GM12878 (cell line): ENCODE data around the gene RALGAPB. TPM values are rescaled to one million over a fixed set of nuclear protein-coding genes. Genes with fewer than 3 reads are reported as not detected.

Source experiments
- ATAC-seq: fragments of 200-7000 bp; cut with Tn5 transposase; 3 replicates; pipeline ENCODE4 v1.9.1; 2020; ENCODE audit warnings: mild to moderate bottlenecking, moderate library complexity
- BruUV-seq: library from RNA; stranded (reverse); fragments of 400-500 nt; replicated peaks from 2 replicates; lab custom pipeline; 2021; lab: Mats Ljungman, UMichigan
- CTCF ChIA-PET: fragments of 300-600 bp; sonication (Branson Sonifier 250); formaldehyde crosslinking; extraction: SDS; loops from one replicate; lab custom pipeline; 2021; ENCODE audit warnings: inconsistent platforms; lab: Yijun Ruan, JAX
- POLR2A ChIA-PET: fragments of 350-600 bp; formaldehyde crosslinking; extraction: SDS; loops from one replicate; lab custom pipeline; 2021; ENCODE audit warnings: inconsistent platforms; lab: Charles Lee
- RAD21 ChIA-PET: fragments of 300-600 bp; sonication (Branson Sonifier 250); formaldehyde crosslinking; loops from one replicate; lab custom pipeline; 2023; ENCODE audit warnings: antibody characterized with exemption; ENCODE audit not compliant: unreplicated experiment; lab: Charles Lee
- SMC1A ChIA-PET: fragments of 300-600 bp; sonication (Branson Sonifier 250); formaldehyde crosslinking; loops from one replicate; lab custom pipeline; 2023; ENCODE audit not compliant: unreplicated experiment, uncharacterized antibody; lab: Charles Lee
- DNase-seq: peaks from one replicate; pipeline ENCODE4 v3.0.0-alpha.2; 2011; ENCODE audit warnings: low read depth, low spot score
- FAIRE-seq: peaks from 3 replicates; lab custom pipeline; 2011; peaks lifted over from hg19 to GRCh38; lab: Jason Lieb, UNC
- H2AFZ ChIP-seq: 2 replicates; pipeline ENCODE4 v1.6.0; 2011; ENCODE audit warnings: low read depth, low read length, control low read depth; ENCODE audit not compliant: control insufficient read depth
- H3K27ac ChIP-seq: 2 replicates; pipeline ENCODE4 v1.5.1; 2011; ENCODE audit warnings: control low read depth; ENCODE audit not compliant: control insufficient read depth, insufficient read depth
- H3K27me3 ChIP-seq, 2 experiments: replicated peaks in 1 of 2; 2 replicates each; pipeline versions ENCODE4 v1.6.0 to v1.6.1; 2011; ENCODE audit warnings: low read length in 1 of 2; ENCODE audit not compliant: control insufficient read depth in 2 of 2, insufficient read depth in 2 of 2
- H3K36me3 ChIP-seq, 2 experiments: 2 replicates each; pipeline ENCODE4 v1.5.1; 2011; ENCODE audit warnings: low read length in 1 of 2; ENCODE audit not compliant: control insufficient read depth in 2 of 2, insufficient read depth in 2 of 2
- H3K4me1 ChIP-seq: 2 replicates; pipeline ENCODE4 v1.6.1; 2011; ENCODE audit warnings: mild to moderate bottlenecking, low read length, moderate library complexity, mixed read lengths; ENCODE audit not compliant: control insufficient read depth, insufficient read depth
- H3K4me2 ChIP-seq: 2 replicates; pipeline ENCODE4 v1.6.0; 2011; ENCODE audit warnings: control low read depth; ENCODE audit not compliant: control insufficient read depth, insufficient read depth
- H3K4me3 ChIP-seq: fragments of 200-600 bp; sonication (generic); 2 replicates; pipeline ENCODE4 v1.5.1; 2016
- H3K79me2 ChIP-seq: 2 replicates; pipeline ENCODE4 v1.6.0; 2011; ENCODE audit warnings: low read length; ENCODE audit not compliant: control insufficient read depth, insufficient read depth
- H3K9ac ChIP-seq: 2 replicates; pipeline ENCODE4 v1.8.0; 2011; ENCODE audit warnings: low read length, control low read depth, mixed read lengths; ENCODE audit not compliant: control insufficient read depth, insufficient read depth
- H3K9me3 ChIP-seq: replicated peaks from 3 replicates; pipeline ENCODE4 v1.5.1; 2011; ENCODE audit warnings: mild to moderate bottlenecking, low read length; ENCODE audit not compliant: control insufficient read depth, insufficient read depth
- H4K20me1 ChIP-seq: 2 replicates; pipeline ENCODE4 v1.6.0; 2011; ENCODE audit not compliant: control insufficient read depth, insufficient read depth
- CHD1 ChIP-seq: IDR thresholded peaks from 2 replicates; pipeline ENCODE4 v1.6.1; 2012; ENCODE audit warnings: low read depth, low read length, improper control_type of control experiment
- CREB1 ChIP-seq: IDR thresholded peaks from 2 replicates; pipeline ENCODE4 v1.6.1; 2012; ENCODE audit warnings: low read depth, mild to moderate bottlenecking, inconsistent platforms
- EP300 ChIP-seq, 2 experiments: fragments of 150-350 bp in 1 of 2; IDR thresholded peaks; 2 replicates each; pipeline ENCODE4 v1.6.1; 2011 to 2012; ENCODE audit warnings: low read depth in 2 of 2, low read length in 2 of 2, borderline replicate concordance in 1 of 2, improper control_type of control experiment in 1 of 2, inconsistent platforms in 1 of 2; ENCODE audit not compliant: control insufficient read depth in 1 of 2
- ETV6 ChIP-seq, 2 experiments: fragments of 450-650 bp in 1 of 2; IDR thresholded peaks in 1 of 2; conservative IDR thresholded peaks in 1 of 2; 2 replicates each; pipeline ENCODE4 v1.6.1; 2014; ENCODE audit warnings: antibody characterized with exemption in 1 of 2, borderline replicate concordance in 1 of 2, low read depth in 1 of 2, mild to moderate bottlenecking in 1 of 2, moderate library complexity in 1 of 2
- IRF4 ChIP-seq: IDR thresholded peaks from 2 replicates; pipeline ENCODE4 v1.6.1; 2011; ENCODE audit warnings: low read depth, low read length
- KDM1A ChIP-seq: fragments of 200-600 bp; sonication (generic); IDR thresholded peaks from 2 replicates; pipeline ENCODE4 v1.6.1; 2016; ENCODE audit warnings: borderline replicate concordance
- NFYA ChIP-seq: IDR thresholded peaks from 2 replicates; pipeline ENCODE4 v1.6.1; 2011; ENCODE audit warnings: low read depth, mild to moderate bottlenecking, low read length, improper control_type of control experiment, borderline replicate concordance
- SIN3A ChIP-seq: IDR thresholded peaks from 2 replicates; pipeline ENCODE4 v1.6.1; 2012; ENCODE audit warnings: low read depth, low read length, improper control_type of control experiment
- SREBF2 ChIP-seq: IDR thresholded peaks from 2 replicates; pipeline ENCODE4 v1.6.1; 2012; ENCODE audit warnings: mild to moderate bottlenecking, low read length
- STAT1 ChIP-seq: fragments of 450-650 bp; conservative IDR thresholded peaks from 2 replicates; pipeline ENCODE4 v1.6.1; 2014; ENCODE audit warnings: antibody characterized with exemption, mild to moderate bottlenecking
- SUPT20H ChIP-seq: IDR thresholded peaks from 2 replicates; pipeline ENCODE4 v1.6.1; 2011; ENCODE audit warnings: low read depth, mild to moderate bottlenecking, low read length, moderate library complexity, borderline replicate concordance; ENCODE audit not compliant: control insufficient read depth
- TCF3 ChIP-seq: IDR thresholded peaks from 2 replicates; pipeline ENCODE4 v1.6.1; 2012; ENCODE audit warnings: low read depth, mild to moderate bottlenecking, low read length, borderline replicate concordance; ENCODE audit not compliant: insufficient read depth
- ZNF384 ChIP-seq: IDR thresholded peaks from 2 replicates; pipeline ENCODE4 v1.6.1; 2012; ENCODE audit warnings: low read depth, mild to moderate bottlenecking, low read length, improper control_type of control experiment, borderline replicate concordance
- WGBS: methylation state at CpG from one replicate; pipeline ENCODE4 v1.1.6; 2016; ENCODE audit warnings: low lambda C conversion rate; ENCODE audit not compliant: insufficient replicate concordance, insufficient coverage; ENCODE audit errors: missing lambda C conversion rate; 5-methylcytosine and 5-hydroxymethylcytosine counted together
- in situ Hi-C: fragments of 300-500 bp; cut with MboI; formaldehyde crosslinking; loops from 9 replicates; pipeline ENCODE4 v1.14.3; 2018; ENCODE audit warnings: mixed read lengths
- intact Hi-C: fragments of 100-400 bp; cut with micrococcal nuclease; formaldehyde crosslinking; loops from one replicate; pipeline ENCODE4 v1.14.2; 2022; ENCODE audit not compliant: unreplicated experiment
- polyA plus RNA-seq, 11 experiments: library from polyadenylated mRNA; depleted of rRNA in 4 of 11; unstranded in 6 of 11; stranded (reverse) in 5 of 11; fragments of >200 nt; fragmentation: Nextera tagmentation in 4 of 11; fragmentation: Illumina TruSeq in 1 of 11; extraction: Ambion mirVana in 4 of 11; extraction: Trizol in 1 of 11; gene quantifications; 1 replicate in 1 of 11; 2 replicates in 10 of 11; pipeline versions ENCODE4 v1.2.1 to v1.2.3, GENCODE V29; 2011 to 2016; ENCODE audit warnings: inconsistent platforms in 2 of 11, missing spikeins in 2 of 11, low read depth in 1 of 11
- total RNA-seq, 4 experiments: library from RNA; depleted of rRNA in 3 of 4; stranded (reverse); fragments of >200 nt in 3 of 4; fragmentation: Illumina TruSeq in 1 of 4; extraction: Trizol in 1 of 4; gene quantifications; 2 replicates each; pipeline versions ENCODE4 v1.2.1 to v1.2.3, GENCODE V29; 2013 to 2021
- TF ChIP-seq, protein P1 (sequence below): IDR thresholded peaks from 2 replicates; pipeline ENCODE4 v1.6.1; 2011; ENCODE audit warnings: mild to moderate bottlenecking, low read depth, low read length, moderate library complexity; ENCODE audit not compliant: insufficient replicate concordance
- TF ChIP-seq, protein P2 (sequence below): fragments of 450-650 bp; IDR thresholded peaks from 2 replicates; pipeline ENCODE4 v1.6.1; 2016; ENCODE audit warnings: mild to moderate bottlenecking

Gene RALGAPB
- total and polyA plus RNA-seq, 10 of the 15 experiments (the other 5 are each of a cell fraction or from before 2014, with no cell fraction given): 3.7 to 23.2 (median 15.5) TPM

DNA sequence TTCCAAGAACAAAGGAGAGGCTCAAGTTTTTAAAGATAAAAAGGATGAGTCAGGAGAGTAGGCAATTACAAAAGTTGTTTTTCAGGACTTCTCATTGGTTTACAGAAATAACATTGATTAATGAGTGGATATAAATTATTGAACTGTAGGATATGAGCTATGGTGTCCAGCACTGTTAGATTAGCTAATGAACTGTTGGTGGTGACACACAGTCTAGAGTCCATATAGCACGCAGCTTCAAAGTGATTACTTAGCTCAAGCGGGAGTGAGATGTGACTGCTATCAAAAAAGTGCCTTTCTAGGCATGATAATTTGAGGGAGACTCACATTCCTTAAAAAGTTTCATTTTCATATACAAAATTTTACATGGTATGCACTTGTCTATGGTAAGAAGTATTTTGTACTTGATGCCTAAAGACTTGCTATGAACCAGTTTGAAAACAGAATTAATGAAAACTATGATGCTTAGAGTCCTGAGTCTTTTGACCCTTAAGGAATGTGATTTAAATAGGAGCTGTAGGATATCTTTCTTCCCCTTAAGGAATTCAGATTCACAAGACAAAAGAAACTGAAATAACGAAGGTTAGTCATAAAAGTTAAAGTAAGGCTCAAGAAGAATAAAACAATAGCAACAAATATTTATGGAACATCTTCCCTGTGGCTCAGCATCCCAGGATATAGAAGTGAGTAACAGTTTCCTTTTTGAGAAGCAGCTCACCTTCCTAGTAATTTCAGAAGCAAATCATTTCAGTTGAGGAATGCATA is 86.1 kb downstream of the RALGAPB start:
- BruUV-seq: no TSS peak
- POLR2A ChIA-PET: no interaction called here
- H3K4me3 ChIP-seq: no peak overlapping the region
- intact Hi-C loops (no loop called here), in situ Hi-C loops (no loop called here)
- TF ChIP-seq CHD1 (no peak), ZNF384 (no peak), TCF3 (no peak), SREBF2 (no peak), IRF4 (no peak), EP300 (IDR thresholded peaks at IDR 0.05; ENCODE audit: borderline replicate concordance in 1 of 2, control insufficient read depth in 1 of 2, low read depth in 2 of 2, low read length in 2 of 2) (no peak), CREB1 (no peak), ETV6 (conservative IDR thresholded peaks at IDR 0.05 in 1 of 2, IDR thresholded peaks at IDR 0.05 in 1 of 2; ENCODE audit: borderline replicate concordance in 1 of 2, low read depth in 1 of 2) (no peak), NFYA (no peak), SIN3A (no peak), STAT1 (no peak), KDM1A (no peak), SUPT20H (no peak)
- TF ChIP-seq, protein P1, sequence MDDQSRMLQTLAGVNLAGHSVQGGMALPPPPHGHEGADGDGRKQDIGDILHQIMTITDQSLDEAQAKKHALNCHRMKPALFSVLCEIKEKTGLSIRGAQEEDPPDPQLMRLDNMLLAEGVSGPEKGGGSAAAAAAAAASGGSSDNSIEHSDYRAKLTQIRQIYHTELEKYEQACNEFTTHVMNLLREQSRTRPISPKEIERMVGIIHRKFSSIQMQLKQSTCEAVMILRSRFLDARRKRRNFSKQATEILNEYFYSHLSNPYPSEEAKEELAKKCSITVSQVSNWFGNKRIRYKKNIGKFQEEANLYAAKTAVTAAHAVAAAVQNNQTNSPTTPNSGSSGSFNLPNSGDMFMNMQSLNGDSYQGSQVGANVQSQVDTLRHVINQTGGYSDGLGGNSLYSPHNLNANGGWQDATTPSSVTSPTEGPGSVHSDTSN: no peak
- TF ChIP-seq, protein P2, sequence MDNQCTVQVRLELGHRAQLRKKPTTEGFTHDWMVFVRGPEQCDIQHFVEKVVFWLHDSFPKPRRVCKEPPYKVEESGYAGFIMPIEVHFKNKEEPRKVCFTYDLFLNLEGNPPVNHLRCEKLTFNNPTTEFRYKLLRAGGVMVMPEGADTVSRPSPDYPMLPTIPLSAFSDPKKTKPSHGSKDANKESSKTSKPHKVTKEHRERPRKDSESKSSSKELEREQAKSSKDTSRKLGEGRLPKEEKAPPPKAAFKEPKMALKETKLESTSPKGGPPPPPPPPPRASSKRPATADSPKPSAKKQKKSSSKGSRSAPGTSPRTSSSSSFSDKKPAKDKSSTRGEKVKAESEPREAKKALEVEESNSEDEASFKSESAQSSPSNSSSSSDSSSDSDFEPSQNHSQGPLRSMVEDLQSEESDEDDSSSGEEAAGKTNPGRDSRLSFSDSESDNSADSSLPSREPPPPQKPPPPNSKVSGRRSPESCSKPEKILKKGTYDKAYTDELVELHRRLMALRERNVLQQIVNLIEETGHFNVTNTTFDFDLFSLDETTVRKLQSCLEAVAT: no peak
- no peak for FAIRE-seq
- ATAC-seq: no peak
- no peaks in the 10 kb centered on the region for H3K27me3 ChIP-seq
- 97% methylated on average over 3 of the region's 3 CpGs for WGBS
- H3K4me1 ChIP-seq: no peaks in the 10 kb centered on the region
- SMC1A ChIA-PET: no interaction called here
- RAD21 ChIA-PET: no interaction called here
- H3K9me3 ChIP-seq: no peaks in the 10 kb centered on the region
- no peak overlapping the region for H3K4me2 ChIP-seq
- CTCF ChIA-PET: interaction anchor here (0.6 kb wide), 1 partner anchor 490 kb away, joined by 4 read pairs; no protein-coding TSS in a partner anchor
- no peak for DNase-seq
- no peak overlapping the region for H2AFZ ChIP-seq
- no peak overlapping the region for H3K9ac ChIP-seq
- H4K20me1 ChIP-seq: no peaks in the 10 kb centered on the region
- no peaks in the 10 kb centered on the region for H3K79me2 ChIP-seq
- H3K36me3 ChIP-seq: peaks cover 0 to 18% of the 10 kb centered on the region in 2 experiments
- no peak overlapping the region for H3K27ac ChIP-seq
